Mesothelial cell of epicardium (in vitro differentiated cells): Measurements from ENCODE around the gene CNTF. TPM values are rescaled to one million over a fixed set of nuclear protein-coding genes. Genes with fewer than 3 reads are reported as not detected.

Experiments used
- DNase-seq, 2 experiments: peaks; one replicate each; pipeline ENCODE4 v3.0.0; 2021; ENCODE audit warnings: low spot score in 2 of 2; ENCODE audit not compliant: unreplicated experiment in 2 of 2
- H3K27ac Mint-ChIP-seq: 2 replicates; pipeline ENCODE4 v1.8.0; 2021; ENCODE audit warnings: mixed read lengths
- H3K27me3 Mint-ChIP-seq: 2 replicates; pipeline ENCODE4 v1.8.0; 2021; ENCODE audit warnings: low read depth, mixed read lengths
- H3K36me3 Mint-ChIP-seq: 2 replicates; pipeline ENCODE4 v1.8.0; 2021; ENCODE audit warnings: mixed read lengths
- H3K4me1 Mint-ChIP-seq: 2 replicates; pipeline ENCODE4 v1.8.0; 2021; ENCODE audit warnings: mixed read lengths
- H3K4me3 Mint-ChIP-seq: 2 replicates; pipeline ENCODE4 v1.8.0; 2021; ENCODE audit warnings: mild to moderate bottlenecking, moderate library complexity, mixed read lengths
- H3K9me3 Mint-ChIP-seq: 2 replicates; pipeline ENCODE4 v1.8.0; 2021; ENCODE audit warnings: mixed read lengths
- total RNA-seq: library from RNA; stranded (reverse); gene quantifications from 3 replicates; pipeline ENCODE4 v1.2.1, GENCODE V29; 2021
- TF ChIP-seq, protein P1 (sequence below): fragments of 200-600 bp; sonication (generic); IDR thresholded peaks from one replicate; pipeline ENCODE4 v1.5.0; 2021; ENCODE audit warnings: antibody characterized with exemption; ENCODE audit not compliant: unreplicated experiment

Gene CNTF
- total RNA-seq, 1 donor from 2014 or later: 2.7 TPM

- Mint-ChIP-seq H3K36me3 (peaks cover 53% of the 10 kb centered on the region), H3K4me1 (no peaks in the 10 kb centered on the region), H3K27me3 (no peaks in the 10 kb centered on the region), H3K27ac (no peak overlapping the region), H3K9me3 (no peaks in the 10 kb centered on the region), H3K4me3 (no peak overlapping the region)
- no peak for DNase-seq
- TF ChIP-seq, protein P1, sequence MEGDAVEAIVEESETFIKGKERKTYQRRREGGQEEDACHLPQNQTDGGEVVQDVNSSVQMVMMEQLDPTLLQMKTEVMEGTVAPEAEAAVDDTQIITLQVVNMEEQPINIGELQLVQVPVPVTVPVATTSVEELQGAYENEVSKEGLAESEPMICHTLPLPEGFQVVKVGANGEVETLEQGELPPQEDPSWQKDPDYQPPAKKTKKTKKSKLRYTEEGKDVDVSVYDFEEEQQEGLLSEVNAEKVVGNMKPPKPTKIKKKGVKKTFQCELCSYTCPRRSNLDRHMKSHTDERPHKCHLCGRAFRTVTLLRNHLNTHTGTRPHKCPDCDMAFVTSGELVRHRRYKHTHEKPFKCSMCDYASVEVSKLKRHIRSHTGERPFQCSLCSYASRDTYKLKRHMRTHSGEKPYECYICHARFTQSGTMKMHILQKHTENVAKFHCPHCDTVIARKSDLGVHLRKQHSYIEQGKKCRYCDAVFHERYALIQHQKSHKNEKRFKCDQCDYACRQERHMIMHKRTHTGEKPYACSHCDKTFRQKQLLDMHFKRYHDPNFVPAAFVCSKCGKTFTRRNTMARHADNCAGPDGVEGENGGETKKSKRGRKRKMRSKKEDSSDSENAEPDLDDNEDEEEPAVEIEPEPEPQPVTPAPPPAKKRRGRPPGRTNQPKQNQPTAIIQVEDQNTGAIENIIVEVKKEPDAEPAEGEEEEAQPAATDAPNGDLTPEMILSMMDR: no peak
Observed at GRCh38 chr11:58613228-58613627, 9.2 kb upstream of the CNTF start.

DNA sequence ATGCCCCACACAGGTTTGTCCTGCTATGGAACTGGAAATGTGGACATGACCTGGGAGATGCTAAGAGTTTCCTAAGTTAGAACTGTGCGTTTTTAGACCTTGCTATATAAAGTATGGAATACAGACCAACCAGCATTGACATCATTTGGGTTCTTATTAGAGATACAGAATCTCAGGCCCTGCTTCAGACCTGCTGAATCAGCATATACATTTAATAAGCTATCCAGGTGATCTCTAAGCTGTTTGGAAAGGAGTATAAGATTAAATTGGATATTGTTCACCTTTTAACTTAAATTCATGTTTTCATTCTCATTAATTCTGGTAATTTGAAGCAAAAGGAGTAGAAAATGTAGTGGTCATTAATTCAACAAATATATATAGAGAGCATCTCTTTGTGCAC is 6.9 kb upstream of the CNTF start:
- Mint-ChIP-seq H3K9me3 (no peaks in the 10 kb centered on the region), H3K27me3 (no peaks in the 10 kb centered on the region), H3K27ac (no peak overlapping the region), H3K36me3 (peaks cover 52% of the 10 kb centered on the region), H3K4me3 (no peak overlapping the region), H3K4me1 (no peaks in the 10 kb centered on the region)
- no peak for DNase-seq
- TF ChIP-seq, protein P1: no peak

DNA sequence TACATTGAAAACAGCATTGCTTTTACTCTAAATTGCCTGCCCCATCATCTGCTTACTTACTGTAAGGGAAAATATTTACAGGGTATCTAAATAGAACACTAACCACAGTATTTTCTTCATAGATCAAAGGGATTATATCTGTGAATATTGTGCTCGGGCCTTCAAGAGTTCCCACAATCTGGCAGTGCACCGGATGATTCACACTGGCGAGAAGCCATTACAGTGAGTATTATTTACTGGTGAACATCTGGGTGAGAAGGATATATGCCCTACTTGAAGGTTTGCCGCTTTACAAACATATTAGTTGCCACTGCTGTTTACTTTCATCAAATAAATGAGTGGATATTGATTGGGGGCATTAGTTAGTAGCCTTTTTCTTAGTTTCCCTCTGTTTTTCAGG is 5.9 kb upstream of the CNTF start:
- DNase-seq: no peak
- Mint-ChIP-seq H3K4me3 (no peak overlapping the region), H3K4me1 (no peaks in the 10 kb centered on the region), H3K27ac (no peak overlapping the region), H3K27me3 (no peaks in the 10 kb centered on the region), H3K36me3 (peaks cover 44% of the 10 kb centered on the region), H3K9me3 (no peaks in the 10 kb centered on the region)
- TF ChIP-seq, protein P1: no peak

DNA sequence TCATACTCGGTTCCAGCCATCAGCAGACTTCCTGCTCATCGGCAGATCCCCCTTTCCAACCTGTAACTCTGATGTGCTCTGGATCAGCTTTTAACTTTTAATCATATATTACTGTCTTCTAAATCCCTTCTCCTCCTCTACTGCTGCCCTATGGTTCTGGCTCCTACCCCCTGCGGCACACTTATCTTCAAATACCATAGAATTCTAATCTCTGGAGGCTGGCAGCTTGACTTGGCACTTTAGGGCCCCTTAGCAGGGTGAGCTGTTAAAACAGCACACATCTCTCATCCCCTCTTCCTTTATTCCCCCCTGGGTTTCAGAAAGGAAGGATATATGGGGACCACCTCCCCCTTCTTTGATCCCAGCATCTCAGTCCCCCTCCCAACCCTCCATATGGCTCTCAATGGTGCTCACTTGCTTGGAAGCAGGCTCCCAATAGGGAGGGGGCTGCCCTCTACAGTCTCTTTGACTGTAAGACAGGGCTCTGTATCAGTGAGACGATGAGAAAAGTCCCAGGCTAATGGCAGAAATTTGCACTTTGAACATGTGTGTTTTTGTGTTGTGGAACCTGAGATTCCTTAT is 4.4 kb upstream of the CNTF start:
- no peak for DNase-seq
- no peaks in the 10 kb centered on the region for H3K4me1 Mint-ChIP-seq
- TF ChIP-seq, protein P1: no peak
- peaks cover 39% of the 10 kb centered on the region for H3K36me3 Mint-ChIP-seq
- H3K4me3 Mint-ChIP-seq: no peak overlapping the region
- H3K9me3 Mint-ChIP-seq: no peaks in the 10 kb centered on the region
- no peak overlapping the region for H3K27ac Mint-ChIP-seq
- no peaks in the 10 kb centered on the region for H3K27me3 Mint-ChIP-seq

DNA sequence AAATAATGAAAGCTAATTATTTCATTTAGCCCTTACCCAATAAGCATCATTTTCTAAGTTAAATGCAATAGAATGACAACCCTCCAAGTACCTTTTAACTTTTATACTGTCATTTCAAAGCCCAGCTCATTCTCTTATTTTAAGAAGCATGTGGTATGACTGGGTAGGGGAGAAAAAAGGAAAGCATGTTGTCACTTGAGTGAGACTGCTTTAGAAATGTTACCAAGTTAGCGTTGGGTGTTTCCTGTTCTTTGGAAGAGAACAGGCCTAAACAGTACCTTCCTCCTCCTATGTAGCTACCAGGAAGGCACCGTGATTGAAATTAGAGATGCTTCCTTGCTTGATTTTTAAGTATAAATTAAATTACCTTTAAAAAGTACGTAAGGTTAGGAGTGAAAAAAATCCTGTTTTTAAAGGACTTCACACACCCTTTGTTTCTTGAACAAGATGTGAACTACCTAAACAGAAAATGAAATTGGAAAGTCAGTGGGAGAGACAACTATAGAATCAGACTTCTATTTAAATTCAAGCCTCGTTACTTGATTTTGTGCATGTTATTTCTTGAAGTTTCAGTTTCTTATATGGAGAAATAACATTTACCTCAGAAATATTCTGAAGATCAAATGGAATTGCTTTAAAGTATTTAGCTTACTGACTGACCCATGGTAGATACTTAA is 741 bp upstream of the CNTF start:
- peaks cover 31% of the 10 kb centered on the region for H3K36me3 Mint-ChIP-seq
- TF ChIP-seq, protein P1: no peak
- H3K9me3 Mint-ChIP-seq: no peaks in the 10 kb centered on the region
- H3K27ac Mint-ChIP-seq: no peak overlapping the region
- H3K4me3 Mint-ChIP-seq: no peak overlapping the region
- H3K4me1 Mint-ChIP-seq: no peaks in the 10 kb centered on the region
- DNase-seq: no peak
- no peaks in the 10 kb centered on the region for H3K27me3 Mint-ChIP-seq

DNA sequence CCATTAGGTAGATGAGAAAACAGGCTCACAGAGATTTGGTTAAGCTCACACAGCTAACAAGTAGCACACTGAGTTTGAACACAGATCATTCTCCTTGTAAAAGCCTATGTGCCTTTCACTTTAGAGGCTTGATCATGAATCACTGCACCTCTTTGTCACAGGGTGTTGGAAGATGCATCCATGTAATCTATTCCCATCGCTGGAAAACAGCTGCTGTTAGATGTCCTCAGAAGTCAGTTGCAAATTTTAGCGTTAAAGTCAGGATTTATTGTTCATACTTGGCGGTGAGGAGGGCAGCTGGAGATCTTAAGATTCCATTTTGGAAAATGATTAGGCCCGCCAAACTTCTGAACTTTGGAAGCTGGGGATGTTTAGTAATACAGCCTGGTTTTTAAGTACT is 2.6 kb downstream of the CNTF start:
- TF ChIP-seq, protein P1: no peak
- H3K4me1 Mint-ChIP-seq: peaks cover 2% of the 10 kb centered on the region
- DNase-seq: no peak
- peaks cover 15% of the 10 kb centered on the region for H3K36me3 Mint-ChIP-seq
- no peak overlapping the region for H3K4me3 Mint-ChIP-seq
- no peak overlapping the region for H3K27ac Mint-ChIP-seq
- H3K27me3 Mint-ChIP-seq: no peaks in the 10 kb centered on the region
- no peaks in the 10 kb centered on the region for H3K9me3 Mint-ChIP-seq
